Stimulated activated CD4-positive, alpha-beta T cell treated with anti-CD3 and anti-CD28 coated beads, Interleukin-1b, Interleukin-23, amount 100 ng/mL, for 24 hours (primary cell): ENCODE measurements around the gene AIRE.
"Not testable (repeated sequence)": the region's sequence is repeated elsewhere in the genome, so short reads cannot be mapped to it uniquely, and the experiment has no call there.

Experiments used
- DNase-seq, 4 experiments: peaks; one replicate each; pipeline ENCODE4 v3.0.0-alpha.2; 2020; ENCODE audit warnings: low read depth in 4 of 4, low spot score in 1 of 4

AIRE gene

DNA sequence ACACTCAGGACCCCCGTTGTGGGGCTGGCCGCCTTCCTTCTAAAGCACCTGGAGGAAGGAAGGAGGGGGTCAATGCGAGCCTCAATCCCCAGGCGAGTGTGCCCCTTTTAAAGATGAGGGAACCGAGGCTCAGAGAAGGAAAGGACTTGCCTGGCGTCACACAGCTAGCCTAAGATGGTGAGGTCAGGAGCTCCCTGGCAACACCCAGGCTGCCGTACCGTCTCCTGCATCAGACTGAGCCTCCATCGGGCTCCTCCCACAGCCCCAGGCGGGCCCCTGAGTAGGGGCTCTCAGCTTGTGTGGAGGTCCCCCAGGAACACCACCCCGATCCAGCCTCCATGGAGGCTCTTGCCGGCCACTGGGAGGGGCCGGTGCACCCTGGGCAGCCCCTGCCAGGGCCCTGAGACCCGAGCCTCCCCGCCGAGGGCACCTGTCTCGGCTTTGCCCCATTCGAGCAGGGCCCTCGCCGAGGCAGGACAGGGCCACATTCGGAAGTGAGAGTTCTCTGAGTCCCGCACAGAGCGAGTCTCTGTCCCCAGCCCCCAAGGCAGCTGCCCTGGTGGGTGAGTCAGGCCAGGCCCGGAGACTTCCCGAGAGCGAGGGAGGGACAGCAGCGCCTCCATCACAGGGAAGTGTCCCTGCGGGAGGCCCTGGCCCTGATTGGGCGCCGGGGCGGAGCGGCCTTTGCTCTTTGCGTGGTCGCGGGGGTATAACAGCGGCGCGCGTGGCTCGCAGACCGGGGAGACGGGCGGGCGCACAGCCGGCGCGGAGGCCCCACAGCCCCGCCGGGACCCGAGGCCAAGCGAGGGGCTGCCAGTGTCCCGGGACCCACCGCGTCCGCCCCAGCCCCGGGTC lies at the start of gene AIRE:
AIRE (plus strand) TSS at position 739 of the 855 bp plus-strand sequence. CDS start 131 bp downstream, outside the sequence.
- no peak for DNase-seq

DNA sequence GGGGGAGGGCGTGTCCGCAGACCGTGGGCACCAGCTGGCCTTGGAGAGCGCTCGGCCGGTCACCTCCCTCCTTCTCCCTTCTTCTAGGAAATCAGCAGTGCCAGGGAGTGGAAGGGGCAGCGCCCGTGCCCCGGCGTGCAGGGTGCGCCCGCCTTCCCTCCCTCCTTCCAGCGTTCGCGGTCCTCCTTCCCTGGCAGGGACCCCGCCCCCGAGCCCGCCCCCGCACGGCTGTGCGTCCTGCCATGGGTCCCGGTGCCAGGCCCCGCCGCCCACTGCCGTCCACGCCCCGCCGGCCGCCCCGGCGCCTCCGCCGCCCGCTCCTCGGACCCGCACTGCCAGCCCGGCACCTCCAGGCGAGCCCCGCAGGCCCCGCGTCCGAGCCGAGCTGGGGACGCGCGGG lies 45.3 kb upstream of the AIRE start:
- DNase-seq = not testable (repeated sequence)

DNA sequence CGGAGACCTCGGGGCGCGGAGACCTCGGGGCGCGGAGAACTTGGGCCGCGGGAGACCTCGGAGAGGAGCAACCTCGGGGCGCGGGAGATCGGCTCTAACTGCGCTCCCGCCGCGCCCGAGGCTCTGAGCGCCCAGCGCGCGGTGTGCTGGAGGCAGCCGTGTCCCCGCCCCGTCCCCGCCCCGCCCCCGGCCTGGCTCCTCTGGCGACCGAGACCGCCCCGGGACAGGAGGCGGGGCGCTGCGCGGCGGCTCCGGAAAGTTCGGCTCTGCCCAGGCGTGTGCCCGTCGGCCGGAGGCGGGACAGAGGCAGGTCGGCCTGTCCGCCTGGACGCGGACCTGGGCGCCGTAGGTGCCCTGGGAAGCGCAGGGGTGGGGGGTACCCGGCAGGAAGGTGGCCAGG lies 44.8 kb upstream of the AIRE start, which contains the start of gene ICOSLG:
ICOSLG (minus strand) TSS at position 102 of the 400 bp plus-strand sequence. CDS start 126 bp downstream, outside the sequence.
- not testable (repeated sequence) for DNase-seq

DNA sequence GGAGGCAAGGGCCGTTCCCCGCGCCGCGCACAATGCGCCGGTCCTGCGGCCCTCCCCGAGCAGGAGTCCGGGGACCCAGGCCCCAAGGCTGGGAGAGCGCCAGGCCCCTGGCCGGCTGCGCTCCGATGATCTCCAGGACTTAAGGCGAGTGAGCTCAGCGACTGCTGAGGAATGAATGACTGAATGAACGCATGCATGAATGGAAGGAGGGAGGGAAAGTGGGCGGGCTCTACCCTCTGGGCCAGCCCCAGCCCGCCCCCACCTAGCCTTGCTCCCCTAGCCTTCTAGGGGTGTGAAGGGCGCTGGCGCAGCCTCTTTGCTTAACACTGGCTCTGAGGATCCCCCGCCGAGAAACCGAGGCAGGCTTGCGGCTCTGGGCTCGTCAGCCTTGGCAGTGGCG lies 44.4 kb upstream of the AIRE start:
- DNase-seq = not testable (repeated sequence)

DNA sequence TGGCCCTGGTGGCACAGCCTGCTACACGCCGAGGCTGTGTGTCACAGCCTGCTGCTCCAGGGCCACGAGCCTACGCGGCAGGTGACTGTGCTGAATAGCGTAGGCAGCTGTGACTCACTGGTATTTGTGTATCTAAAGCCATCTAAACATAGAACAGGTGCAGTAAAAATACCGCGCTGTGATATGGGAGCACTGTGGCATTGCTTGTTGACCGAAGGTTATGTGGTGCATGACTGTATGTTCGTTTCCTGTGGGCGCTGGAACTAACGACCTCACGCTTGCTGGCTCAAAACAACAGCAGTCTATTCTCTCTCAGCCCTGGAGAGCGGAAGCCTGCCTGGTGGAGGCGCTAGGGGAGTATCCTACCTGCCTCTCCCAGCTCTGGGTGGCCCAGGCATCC lies 41.7 kb upstream of the AIRE start:
- not testable (repeated sequence) for DNase-seq

DNA sequence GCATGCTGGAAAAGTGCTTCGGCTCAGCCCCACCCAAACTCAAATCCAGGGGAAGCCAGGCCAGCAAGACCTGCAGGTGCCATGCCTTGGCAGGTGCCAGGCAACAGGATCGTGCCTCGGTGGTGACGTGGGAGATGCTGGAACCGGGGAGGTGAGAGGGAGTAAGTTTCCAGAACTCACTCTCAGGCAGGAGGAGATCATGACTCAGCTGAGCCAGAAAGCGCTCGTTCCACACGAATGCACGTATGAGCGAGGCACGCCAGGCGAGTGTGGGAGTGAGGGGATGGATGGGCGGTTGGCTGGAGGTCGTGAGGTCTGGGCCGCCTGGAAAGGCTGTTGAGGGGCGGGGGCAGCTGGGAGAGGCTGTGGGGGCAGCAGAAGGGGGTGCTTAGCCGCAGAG lies 37.8 kb upstream of the AIRE start:
- DNase-seq = not testable (repeated sequence)

DNA sequence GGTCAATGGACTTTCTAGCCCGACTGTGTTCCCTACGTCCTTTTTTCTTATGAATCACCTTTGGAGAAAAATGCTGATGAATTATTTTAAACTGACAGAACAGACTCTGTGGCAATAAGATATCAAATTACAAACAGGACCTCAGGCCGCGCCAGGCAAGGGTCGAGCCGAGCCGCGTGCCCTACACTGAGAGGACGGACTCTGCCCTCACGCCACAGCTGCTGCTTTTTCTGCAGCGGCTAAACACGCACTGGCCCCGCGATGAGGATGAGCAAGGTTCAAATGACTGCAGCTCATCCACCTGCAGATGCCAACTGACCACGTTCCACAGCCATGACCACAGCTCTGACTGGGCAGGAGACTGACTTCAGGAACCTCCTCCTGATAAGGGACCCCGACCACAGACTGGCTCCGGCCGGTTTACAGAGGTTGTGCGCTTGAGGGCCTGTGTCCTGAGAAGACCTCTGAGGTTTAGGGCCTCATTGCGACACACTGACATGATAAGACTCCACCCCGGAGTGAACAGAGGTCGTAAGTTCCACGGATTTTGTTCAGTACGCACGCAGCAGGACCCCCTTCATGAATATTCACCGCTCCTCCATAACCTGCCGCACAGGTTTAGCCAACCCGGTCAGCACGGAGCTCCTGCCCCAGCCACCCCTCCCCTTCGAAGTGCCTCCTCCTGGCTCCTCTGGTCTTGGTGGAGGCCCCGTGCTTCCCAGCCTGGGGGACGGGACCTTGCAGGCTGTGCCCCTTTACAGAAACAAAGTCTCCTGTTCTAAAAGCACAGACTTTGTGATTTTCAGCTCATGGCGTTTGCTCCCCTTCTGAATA lies 36.3 kb upstream of the AIRE start:
- DNase-seq = not testable (repeated sequence)

DNA sequence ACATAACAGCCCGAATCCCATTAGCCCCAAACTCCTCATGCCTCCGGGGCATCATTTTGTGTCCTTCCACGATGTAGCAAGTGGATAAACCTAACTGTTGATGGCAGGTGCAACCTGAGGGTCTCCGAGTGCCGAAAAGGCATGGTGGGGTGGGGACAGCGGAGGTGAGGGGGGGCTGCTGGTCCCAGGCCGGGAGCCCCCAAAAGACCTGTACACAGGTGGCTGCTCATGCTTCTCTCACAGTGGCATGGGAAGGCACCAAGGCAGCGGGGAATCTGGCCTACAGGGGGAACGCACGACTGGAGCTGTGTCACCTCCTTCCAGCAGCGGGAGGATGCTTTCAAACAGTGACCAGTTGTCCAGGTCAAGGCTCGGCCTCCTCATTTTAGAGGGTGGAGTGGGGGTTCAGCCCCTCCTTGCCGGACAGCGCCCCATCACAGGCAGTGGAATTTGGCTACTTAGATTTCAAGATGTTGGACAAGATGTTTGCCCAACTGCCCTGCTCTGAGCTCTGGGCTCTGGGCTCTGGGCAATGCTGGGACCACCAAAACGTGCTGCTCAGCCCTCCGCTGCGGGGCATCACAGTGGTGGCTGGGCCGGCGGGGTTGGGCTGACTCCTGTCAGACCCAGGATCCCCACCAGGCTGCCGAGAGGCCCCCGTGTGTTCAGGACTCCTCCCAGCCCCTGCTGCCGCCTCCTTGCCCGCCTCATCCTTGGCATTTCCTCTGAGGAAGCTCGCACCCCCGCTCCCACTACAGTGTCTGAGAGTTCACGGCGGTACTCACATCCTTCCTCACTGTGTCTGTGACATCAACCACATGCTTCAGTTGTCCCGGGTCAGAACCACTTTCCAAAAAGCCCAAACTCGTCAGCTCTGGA lies 31.6 kb upstream of the AIRE start:
- DNase-seq = no peak

DNA sequence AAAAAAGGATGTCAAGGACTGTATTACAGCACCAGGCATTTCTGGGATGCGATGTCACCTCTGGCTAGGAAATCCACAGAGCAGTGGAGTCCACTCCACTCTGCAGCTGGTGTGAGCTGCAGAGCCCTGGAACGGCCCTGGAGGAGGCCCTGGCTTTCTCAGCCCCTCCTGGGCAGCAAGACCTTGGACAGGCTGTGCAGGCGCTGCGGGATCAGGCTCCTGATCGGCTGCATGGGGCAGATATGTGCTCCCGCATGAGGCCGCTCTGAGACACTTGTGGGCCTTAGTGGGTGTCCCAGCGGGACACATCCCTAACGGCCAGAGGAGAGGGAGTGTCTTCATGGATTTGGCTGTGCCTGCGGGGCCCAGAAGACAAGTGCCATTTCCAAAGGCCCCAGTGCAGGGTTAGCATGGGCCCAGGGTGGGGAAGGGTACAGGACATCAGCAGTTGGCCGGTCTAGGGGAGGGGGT lies 30.1 kb upstream of the AIRE start:
- DNase-seq = no peak

DNA sequence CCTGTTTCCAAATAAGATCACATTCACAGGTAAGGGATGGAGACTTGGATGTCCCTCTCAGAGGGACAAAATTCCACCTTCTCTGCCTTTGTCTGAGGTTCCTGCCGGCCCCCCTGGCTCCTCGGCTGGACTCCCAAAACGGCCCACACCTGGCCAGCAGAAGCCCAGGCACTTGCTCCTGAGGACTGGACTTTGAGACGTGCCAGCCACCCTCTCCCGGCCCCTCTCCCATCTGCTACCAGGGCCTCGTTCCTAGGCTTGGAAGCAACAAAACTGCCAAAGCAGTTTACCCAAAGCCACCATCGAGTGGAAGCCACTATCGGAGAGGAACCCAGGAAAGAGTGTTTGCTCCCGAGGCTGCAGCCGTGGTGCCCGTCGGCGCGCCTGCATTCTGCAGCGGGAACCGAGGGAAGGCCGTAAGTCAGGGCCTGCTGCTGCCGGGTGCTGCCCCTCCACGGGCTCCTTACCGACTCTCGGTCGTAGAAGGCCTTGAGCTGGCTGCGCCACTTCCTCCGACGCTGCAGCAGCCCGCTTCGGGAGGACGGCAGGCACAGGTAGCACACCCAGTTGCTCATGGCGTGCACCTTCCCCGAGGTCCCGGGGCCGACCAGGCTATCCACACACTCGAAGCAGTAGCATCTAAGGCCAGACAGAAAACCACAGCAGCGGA lies 27.5 kb upstream of the AIRE start:
- no peak for DNase-seq

DNA sequence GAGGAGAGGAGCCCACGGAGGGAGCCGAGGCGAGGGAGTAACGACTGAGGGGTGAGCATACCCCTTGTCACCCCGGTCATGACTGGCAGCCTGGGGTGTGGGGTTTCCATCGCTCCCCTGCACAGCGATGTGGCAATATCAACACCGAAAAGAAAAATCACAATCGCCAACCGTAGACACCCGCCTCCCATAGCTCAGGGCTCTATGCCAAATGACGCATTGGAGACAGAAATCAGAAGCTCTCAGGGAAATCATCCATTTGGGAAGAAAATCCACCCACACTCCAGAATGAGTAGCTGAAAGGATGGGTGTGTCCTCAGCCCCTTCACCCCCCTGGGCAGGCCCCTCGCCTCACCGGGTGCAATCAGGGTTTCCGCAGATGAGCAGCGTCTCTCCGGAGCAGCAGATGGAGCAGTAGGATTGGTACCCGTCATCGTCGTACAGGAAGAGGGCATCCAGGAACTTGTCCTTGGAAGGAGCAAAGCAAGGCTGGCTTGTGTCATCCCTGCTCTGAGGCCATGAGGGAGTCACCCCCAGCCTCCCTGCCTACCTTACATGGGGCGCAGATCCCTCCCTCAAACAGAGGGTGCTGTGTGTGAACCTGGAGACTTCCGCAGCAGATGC lies 26.5 kb upstream of the AIRE start:
- no peak for DNase-seq

DNA sequence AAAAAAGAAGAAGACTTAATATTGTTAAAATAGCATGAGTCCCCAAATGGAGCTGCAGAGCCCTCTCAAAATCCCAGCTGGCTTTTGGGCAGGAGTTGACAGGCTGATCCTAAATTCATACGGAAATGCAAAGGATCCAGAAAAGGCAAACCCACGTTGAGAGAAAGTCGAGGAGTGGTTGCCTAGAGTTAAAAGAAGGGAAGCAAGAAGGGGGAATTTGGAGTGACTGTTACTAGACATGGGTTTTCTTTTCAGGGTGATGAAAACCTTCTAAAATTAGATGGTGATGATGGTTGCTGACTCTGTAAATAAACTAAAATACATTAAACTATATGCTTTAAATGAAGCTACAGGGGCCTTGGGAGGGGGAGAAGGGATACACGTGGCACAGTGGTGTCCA lies 25.6 kb upstream of the AIRE start:
- DNase-seq = no peak

DNA sequence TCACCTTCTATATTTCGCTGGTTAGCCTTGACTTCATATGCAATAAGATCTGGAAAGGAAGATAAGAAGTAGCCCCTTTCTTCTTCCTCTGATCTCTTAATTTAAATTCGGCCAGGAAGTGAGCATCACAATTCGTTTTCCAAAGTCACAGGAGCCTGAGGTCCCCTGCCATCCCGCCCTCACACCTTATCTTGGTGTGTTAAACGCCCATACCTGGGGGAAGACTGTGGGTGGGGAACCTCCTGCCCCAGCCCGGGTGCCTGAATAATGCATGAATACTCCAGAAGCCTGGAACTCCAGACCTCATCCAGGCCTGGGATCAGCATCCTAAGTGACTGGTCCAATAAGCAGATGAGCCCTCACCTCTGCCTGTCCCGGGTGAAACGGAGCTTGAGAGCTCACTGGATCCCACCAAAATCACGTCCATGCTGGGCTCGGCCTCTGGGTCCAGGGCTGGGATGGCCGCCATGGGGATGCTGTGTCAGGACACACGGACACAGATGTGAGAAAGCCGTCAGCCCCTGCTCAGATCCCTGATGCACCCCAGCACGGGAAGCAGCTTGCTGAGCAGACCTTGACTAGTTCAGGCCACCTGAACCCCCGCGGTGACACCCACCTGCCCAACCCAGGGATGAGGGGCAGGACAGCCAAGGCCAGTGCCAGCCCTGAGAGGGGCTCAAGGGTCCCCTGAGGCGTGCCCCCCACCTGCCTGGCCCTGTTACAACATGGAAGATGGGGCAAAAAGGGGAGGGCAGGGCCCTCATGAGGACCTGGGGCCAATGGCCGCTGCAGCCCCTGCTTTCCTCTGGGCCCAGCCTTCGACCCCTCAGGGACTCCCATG lies 24.7 kb upstream of the AIRE start:
- no peak for DNase-seq

DNA sequence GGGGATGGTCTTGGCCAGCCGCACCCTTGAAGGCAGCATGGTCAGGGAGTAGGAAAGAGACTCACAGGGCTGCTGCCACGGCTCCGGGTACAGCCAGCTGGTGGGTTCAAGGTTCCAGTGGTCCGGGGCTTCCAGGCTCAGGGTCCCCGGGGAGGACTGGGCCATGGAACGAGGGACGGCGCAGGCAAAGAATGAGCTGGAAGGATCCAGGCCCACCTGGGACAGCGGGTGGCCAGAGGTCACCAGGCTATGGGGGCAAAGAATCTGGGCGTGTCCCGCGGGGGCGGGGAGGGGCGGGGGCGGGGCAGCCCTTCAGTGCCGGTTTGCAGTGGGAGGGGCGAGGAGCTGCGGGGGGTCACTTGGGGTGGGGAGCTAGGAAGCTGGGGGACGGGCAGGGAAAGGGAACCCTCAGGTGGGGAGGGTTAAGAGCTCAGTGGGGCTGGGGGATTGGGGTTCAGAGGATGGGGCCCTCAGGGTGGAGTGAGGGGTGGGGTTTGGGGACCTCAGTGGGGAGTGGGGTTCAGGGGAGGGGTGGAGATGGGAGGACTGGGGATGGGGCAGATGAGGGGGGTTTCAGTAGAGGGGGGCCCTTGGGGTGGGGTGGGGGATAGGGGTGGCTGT lies 23.9 kb upstream of the AIRE start, which contains the start of gene DNMT3L:
DNMT3L (minus strand) TSS at position 223 of the 621 bp plus-strand sequence. CDS start 638 bp downstream, outside the sequence.
- no peak for DNase-seq

DNA sequence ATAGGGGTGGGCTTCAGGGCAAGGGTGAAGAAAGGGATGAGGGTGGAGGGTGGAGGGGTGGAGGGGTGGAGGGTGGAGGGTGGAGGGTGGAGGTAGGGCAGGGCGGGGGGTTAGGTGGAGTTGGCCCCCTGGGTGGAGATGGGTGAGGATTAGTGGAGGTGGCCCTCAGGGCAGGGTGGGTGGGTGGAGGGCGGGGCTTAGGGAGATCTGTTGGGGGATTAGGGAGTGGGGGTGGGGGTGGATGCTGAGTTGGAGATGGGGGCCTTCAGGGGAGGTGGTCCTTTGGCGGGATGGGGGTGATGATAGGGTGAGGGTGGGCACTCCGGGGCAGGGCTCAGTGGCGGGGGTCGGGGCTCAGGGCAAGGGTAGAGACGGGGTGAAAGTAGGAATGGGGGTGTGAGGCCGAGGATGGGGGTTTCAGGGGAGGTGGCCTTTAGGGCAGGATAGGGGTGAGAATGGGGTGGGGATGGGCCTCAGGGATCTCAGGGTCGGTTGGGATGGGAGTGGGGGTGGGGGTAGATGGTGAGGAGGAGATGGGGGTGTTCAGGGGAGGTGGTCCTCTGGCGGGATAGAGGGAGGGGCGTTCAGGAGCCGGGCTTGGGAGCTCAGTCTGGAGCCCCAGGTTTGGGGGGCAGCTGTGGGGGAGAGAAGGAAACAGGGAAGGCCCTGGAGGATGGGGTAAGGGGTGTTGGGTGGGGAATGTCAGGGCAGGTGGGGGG lies 23.2 kb upstream of the AIRE start:
- DNase-seq = no peak

DNA sequence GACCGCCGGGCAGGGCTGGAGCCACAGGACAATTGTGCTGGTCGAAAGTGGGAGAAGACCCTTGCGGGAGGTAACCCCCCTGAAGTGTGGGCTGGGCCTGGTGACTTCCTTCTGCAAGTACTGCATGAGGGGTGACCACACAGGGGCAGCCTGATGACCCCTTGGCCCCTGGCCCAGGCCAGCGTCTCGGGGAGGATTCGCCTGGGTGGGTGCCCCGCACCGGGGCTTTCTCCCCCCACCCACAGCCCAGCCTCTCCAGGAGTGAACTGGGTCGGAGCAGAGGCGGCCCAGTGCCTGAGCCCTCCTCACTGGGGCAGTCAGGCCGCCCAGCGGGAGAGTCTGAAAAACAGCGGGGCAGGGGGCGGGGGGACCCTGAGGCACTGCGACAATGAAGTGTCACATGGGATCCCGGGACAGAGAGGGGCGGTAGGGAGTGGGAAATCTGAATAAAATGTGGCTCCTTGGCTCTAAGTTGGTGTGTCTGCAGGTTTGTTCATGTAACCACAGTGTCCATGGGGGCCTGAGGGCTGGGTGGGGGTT lies 22.4 kb upstream of the AIRE start:
- no peak for DNase-seq

DNA sequence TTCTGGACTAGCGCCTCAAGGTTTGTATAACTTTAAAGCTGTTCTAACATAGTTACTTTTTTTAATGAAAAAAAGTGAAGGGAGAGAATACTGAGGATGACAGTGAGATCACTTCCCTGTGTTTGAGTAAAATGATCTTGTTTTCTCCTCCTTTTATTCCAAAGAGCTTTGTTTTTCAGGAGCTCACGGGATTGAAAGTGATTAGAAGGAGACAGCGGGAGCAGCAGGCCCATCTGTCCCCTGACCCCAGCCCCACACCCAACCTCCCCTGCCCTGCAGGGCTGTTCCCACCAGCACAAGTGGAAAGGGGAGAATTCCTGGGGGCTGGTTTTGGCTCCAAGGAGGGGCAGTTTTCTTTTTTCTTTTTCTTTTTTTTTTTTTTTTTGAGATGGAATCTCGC lies 21.9 kb upstream of the AIRE start:
- no peak for DNase-seq
